ENCODE results near the gene CCDC154. TPM values are rescaled to one million over a fixed set of nuclear protein-coding genes. Genes with fewer than 3 reads are reported as not detected.

CCDC154 gene
- total RNA-seq, 1 donor from 2014 or later = 3.1 TPM

DNA sequence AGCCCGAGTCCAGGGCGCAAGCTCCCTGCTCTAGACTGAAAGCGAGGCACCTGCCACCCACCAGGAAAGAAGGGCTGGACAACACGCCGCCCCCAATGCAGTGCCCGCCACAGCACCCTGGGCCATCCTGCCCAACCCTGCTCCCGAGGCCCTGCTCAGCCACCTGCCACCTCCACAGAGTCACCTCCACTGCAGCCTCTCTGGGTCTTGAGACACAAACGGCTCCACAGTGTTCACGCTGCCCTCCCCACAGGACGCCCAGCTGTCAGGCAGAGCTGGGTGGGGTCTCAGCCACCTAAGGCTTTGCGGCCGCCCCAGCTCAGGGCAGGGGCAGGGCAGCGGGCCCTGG, 21.2 kb upstream of the CCDC154 start:
- H3K4me3 ChIP-seq = no peak overlapping the region
- ATAC-seq (no peak), DNase-seq (no peak)
- no peaks in the 10 kb centered on the region for H3K27me3 ChIP-seq (ENCODE audit: low read depth)
- H3K36me3 ChIP-seq = peaks cover 34% of the 10 kb centered on the region
- TF ChIP-seq, protein P1, sequence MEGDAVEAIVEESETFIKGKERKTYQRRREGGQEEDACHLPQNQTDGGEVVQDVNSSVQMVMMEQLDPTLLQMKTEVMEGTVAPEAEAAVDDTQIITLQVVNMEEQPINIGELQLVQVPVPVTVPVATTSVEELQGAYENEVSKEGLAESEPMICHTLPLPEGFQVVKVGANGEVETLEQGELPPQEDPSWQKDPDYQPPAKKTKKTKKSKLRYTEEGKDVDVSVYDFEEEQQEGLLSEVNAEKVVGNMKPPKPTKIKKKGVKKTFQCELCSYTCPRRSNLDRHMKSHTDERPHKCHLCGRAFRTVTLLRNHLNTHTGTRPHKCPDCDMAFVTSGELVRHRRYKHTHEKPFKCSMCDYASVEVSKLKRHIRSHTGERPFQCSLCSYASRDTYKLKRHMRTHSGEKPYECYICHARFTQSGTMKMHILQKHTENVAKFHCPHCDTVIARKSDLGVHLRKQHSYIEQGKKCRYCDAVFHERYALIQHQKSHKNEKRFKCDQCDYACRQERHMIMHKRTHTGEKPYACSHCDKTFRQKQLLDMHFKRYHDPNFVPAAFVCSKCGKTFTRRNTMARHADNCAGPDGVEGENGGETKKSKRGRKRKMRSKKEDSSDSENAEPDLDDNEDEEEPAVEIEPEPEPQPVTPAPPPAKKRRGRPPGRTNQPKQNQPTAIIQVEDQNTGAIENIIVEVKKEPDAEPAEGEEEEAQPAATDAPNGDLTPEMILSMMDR (IDR thresholded peaks at IDR 0.05) = no peak
- no peak overlapping the region for H3K27ac ChIP-seq
- peaks cover 5% of the 10 kb centered on the region for H3K4me1 ChIP-seq
- H3K9me3 ChIP-seq = no peaks in the 10 kb centered on the region
- intact Hi-C loops (cut with DNase I) = no loop called here

DNA sequence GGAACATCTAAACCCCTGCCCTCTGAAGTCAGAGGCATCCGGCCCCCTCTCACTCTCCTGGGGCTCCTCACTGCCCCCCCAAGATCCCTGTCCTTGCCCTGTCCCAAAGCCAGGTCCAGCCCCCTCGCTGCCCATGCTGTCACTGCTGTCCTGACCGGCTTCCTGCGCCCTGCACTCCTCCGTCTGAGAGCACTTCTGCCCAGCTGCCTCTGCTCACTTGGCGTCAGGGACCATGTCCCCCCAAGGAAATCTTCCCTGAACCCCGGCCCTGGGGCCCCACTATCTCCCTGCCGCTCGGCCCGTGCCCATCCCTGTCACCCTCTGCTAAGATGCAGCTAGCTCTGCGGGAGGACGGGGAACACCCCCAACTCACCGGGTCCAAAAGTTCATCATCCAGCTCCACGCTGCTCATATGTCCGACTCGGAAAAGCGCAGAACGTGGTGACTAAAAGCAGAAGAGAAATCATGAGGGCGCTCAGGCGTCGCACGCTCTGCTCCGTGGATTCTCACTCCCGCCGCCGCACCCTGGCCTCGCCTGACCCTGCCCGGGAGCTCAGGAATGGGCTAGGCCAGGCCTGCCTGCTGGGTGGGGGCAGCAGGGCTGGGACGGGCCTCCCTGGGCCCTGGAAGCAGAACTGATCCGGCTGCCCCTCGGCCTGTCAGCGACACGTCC, 20.7 kb upstream of the CCDC154 start:
- Histone ChIP-seq H3K27me3 (ENCODE audit: low read depth) (no peaks in the 10 kb centered on the region), H3K36me3 (peaks cover 39% of the 10 kb centered on the region), H3K4me3 (no peak overlapping the region), H3K27ac (no peak overlapping the region), H3K4me1 (peaks cover under 1% of the 10 kb centered on the region), H3K9me3 (no peaks in the 10 kb centered on the region)
- ATAC-seq = no peak
- TF ChIP-seq, protein P1 (IDR thresholded peaks at IDR 0.05) = no peak
- intact Hi-C loops (cut with DNase I) = no loop called here
- DNase-seq = peak; percentile 35

DNA sequence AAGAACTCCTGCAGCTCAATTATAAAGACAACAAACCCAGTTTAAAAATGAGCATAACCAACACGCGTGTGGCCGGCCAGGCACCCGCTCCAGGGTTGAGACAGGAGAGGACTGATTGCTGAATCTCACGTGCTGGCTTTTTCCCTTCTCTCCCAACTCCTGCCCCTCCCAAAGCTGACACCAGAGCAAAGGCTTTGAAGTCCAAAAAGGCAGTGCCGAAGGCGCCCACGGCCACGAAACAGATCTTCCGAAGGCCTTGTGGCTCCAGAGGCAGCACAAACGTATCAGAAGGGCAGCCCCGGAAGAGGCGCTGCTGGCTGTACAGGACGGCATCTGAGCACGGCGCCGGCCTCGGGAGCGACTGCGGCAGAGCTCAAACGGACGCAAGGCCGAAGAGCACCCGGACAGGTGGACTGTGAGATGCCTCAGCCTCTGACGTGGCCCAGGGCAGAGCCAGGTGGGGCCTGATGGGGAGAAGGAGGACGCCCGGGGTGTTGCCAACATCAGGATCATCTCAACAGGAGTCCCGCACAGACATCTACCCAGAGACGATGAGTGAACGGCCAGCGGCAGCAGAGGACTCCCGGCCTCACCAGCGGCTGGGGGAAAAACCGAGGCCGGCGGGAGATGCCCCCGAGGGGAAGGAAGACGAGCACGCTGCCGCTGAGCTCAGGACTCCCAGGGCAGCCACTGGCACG, 20.0 kb upstream of the CCDC154 start:
- Histone ChIP-seq H3K36me3 (peaks cover 40% of the 10 kb centered on the region), H3K27me3 (ENCODE audit: low read depth) (no peaks in the 10 kb centered on the region), H3K27ac (no peak overlapping the region), H3K4me1 (no peaks in the 10 kb centered on the region), H3K4me3 (no peak overlapping the region), H3K9me3 (no peaks in the 10 kb centered on the region)
- peak; percentile 36 for DNase-seq
- intact Hi-C loops (cut with DNase I) = no loop called here
- TF ChIP-seq, protein P1 (IDR thresholded peaks at IDR 0.05) = no peak
- no peak for ATAC-seq

DNA sequence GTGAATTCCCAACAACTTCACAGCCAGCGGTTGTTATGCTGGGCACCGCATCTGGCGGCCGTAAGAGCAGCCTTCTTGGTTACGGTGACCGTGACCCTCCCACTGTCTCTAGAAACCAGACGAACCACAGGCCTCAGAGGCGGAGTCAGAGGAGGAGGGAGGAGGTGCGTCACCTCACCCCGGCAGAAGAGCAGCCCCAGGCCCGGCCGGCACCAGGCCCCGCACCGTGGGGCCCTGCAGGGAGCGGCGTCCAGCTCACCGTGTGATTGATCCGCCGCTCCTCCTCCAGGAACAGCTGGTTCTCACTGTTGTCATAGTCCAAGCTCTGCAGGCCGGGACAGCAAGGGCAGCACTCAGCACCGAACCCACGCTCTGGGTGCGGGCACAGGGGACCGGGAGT, 16.8 kb upstream of the CCDC154 start:
- Histone ChIP-seq H3K4me3 (no peak overlapping the region), H3K9me3 (no peaks in the 10 kb centered on the region), H3K36me3 (peaks cover 70% of the 10 kb centered on the region), H3K27ac (no peak overlapping the region), H3K4me1 (no peaks in the 10 kb centered on the region), H3K27me3 (ENCODE audit: low read depth) (no peaks in the 10 kb centered on the region)
- TF ChIP-seq, protein P1 (IDR thresholded peaks at IDR 0.05) = no peak
- ATAC-seq = no peak
- intact Hi-C loops (cut with DNase I) = no loop called here
- no peak for DNase-seq

DNA sequence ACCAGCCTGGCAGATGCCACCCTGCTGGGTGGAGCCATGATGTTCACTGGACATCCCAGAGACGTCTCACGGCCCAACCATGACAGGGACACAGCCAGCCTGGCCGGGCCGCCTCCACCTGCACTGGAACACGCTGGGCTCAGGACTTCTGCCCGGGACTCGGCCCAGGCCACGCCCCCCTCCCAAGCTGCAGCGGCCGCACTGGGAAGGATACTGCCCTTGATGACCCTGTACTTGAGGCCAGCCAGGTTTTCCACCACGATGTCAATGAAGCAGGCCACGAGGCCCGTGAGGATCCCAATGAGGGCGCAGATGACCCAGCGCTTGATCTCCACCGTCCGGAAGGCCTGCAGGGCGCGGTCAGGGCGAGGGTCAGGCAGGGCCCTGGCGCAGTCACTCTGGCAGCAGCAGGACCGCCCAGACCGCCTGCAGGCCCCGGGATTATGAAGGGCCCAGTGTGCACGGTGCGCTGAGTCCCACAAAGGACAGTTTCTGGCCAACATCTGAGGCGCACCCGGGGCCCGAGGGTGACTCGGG, 16.3 kb upstream of the CCDC154 start:
- no peaks in the 10 kb centered on the region for H3K9me3 ChIP-seq
- no peaks in the 10 kb centered on the region for H3K27me3 ChIP-seq (ENCODE audit: low read depth)
- H3K4me1 ChIP-seq = no peaks in the 10 kb centered on the region
- H3K27ac ChIP-seq = no peak overlapping the region
- peaks cover 74% of the 10 kb centered on the region for H3K36me3 ChIP-seq
- intact Hi-C loops (cut with DNase I) = no loop called here
- peak; percentile 37 for DNase-seq
- peak in 1 of 2 donors; percentile 6 for ATAC-seq
- TF ChIP-seq, protein P1 (IDR thresholded peaks at IDR 0.05) = no peak
- H3K4me3 ChIP-seq = no peak overlapping the region
